ENCODE measurements around the gene MSRB3. TPM values are rescaled to one million over a fixed set of nuclear protein-coding genes. Genes with fewer than 3 reads are reported as not detected.

MSRB3 gene
- total RNA-seq, 1 donor from 2014 or later, result 52.5 TPM

GRCh38 chr12:65403188-65403587, 124.7 kb downstream of the MSRB3 start:
- no peak for DNase-seq (ENCODE audit: extremely low spot score in 2 of 2)
- intact Hi-C loops (cut with DNase I), result no loop called here
- no peaks in the 10 kb centered on the region for H3K36me3 ChIP-seq
- H3K4me1 ChIP-seq, result no peaks in the 10 kb centered on the region
- H3K4me3 ChIP-seq, result no peak overlapping the region
- H3K27ac ChIP-seq, result no peak overlapping the region
- TF ChIP-seq POLR2A (IDR thresholded peaks at IDR 0.05) (no peak), POLR2AphosphoS5 (IDR thresholded peaks at IDR 0.05; ENCODE audit: insufficient read depth in 1 of 2, low read depth in 1 of 2) (no peak)
- TF ChIP-seq, protein P1, sequence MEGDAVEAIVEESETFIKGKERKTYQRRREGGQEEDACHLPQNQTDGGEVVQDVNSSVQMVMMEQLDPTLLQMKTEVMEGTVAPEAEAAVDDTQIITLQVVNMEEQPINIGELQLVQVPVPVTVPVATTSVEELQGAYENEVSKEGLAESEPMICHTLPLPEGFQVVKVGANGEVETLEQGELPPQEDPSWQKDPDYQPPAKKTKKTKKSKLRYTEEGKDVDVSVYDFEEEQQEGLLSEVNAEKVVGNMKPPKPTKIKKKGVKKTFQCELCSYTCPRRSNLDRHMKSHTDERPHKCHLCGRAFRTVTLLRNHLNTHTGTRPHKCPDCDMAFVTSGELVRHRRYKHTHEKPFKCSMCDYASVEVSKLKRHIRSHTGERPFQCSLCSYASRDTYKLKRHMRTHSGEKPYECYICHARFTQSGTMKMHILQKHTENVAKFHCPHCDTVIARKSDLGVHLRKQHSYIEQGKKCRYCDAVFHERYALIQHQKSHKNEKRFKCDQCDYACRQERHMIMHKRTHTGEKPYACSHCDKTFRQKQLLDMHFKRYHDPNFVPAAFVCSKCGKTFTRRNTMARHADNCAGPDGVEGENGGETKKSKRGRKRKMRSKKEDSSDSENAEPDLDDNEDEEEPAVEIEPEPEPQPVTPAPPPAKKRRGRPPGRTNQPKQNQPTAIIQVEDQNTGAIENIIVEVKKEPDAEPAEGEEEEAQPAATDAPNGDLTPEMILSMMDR (IDR thresholded peaks at IDR 0.05), result no peak
- H3K27me3 ChIP-seq, result no peaks in the 10 kb centered on the region
- no peaks in the 10 kb centered on the region for H3K9me3 ChIP-seq

GRCh38 chr12:65407388-65408149, 129.1 kb downstream of the MSRB3 start:
- intact Hi-C loops (cut with DNase I), result no loop called here
- no peak for TF ChIP-seq POLR2A (IDR thresholded peaks at IDR 0.05)
- TF ChIP-seq, protein P1 (IDR thresholded peaks at IDR 0.05), result no peak
- no peak for TF ChIP-seq POLR2AphosphoS5 (IDR thresholded peaks at IDR 0.05; ENCODE audit: insufficient read depth in 1 of 2, low read depth in 1 of 2)
- H3K27me3 ChIP-seq, result no peaks in the 10 kb centered on the region
- DNase-seq (ENCODE audit: extremely low spot score in 2 of 2), result no peak
- H3K27ac ChIP-seq, result no peak overlapping the region
- no peak overlapping the region for H3K4me3 ChIP-seq
- no peaks in the 10 kb centered on the region for H3K9me3 ChIP-seq
- no peaks in the 10 kb centered on the region for H3K36me3 ChIP-seq
- no peaks in the 10 kb centered on the region for H3K4me1 ChIP-seq

DNA sequence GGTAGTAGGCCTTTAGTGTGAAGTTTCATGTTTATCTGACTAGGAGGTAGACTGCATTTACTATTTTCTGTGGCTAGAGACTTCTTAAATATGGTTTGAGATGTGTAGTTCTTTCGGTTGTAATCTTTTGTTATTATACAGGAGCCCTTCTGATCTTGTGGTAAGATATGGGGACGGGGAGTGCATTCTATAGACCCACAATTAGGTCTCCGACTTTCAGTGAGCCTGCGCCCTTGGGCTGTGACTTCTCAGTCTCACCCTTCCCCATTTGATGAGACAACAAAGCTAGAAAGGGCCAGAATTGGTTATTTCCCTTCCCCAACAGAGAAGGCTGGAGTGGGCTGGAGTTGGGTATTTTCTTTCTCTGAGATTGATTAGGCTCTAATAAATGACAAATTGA, 130.0 kb downstream of the MSRB3 start:
- H3K4me1 ChIP-seq, result no peaks in the 10 kb centered on the region
- no peak overlapping the region for H3K4me3 ChIP-seq
- H3K9me3 ChIP-seq, result no peaks in the 10 kb centered on the region
- DNase-seq (ENCODE audit: extremely low spot score in 2 of 2), result no peak
- H3K36me3 ChIP-seq, result no peaks in the 10 kb centered on the region
- TF ChIP-seq, protein P1 (IDR thresholded peaks at IDR 0.05), result no peak
- no peak for TF ChIP-seq POLR2A (IDR thresholded peaks at IDR 0.05)
- no peak for TF ChIP-seq POLR2AphosphoS5 (IDR thresholded peaks at IDR 0.05; ENCODE audit: insufficient read depth in 1 of 2, low read depth in 1 of 2)
- no peak overlapping the region for H3K27ac ChIP-seq
- H3K27me3 ChIP-seq, result no peaks in the 10 kb centered on the region
- intact Hi-C loops (cut with DNase I), result no loop called here

DNA sequence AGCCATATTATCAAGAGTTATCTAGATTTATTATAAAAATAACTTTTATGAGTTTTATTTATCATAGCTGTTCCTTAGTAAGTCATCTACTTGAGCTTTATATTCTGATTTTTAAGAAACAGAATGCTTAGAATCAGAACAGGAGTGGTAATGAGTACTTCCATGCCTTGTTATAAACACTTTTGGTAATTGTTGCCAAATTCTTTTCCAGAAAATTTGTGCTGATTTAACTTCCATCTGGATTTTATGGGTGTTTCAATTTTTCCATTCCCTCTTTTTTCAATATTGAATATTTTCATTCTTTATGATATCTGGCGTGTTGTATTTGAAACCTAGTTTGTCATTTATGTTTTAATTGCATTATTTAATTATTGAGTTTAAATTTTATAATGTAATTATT, 131.2 kb downstream of the MSRB3 start:
- DNase-seq (ENCODE audit: extremely low spot score in 2 of 2), result no peak
- Histone ChIP-seq H3K9me3 (no peaks in the 10 kb centered on the region), H3K4me1 (no peaks in the 10 kb centered on the region), H3K27me3 (no peaks in the 10 kb centered on the region), H3K27ac (no peak overlapping the region), H3K36me3 (no peaks in the 10 kb centered on the region), H3K4me3 (no peak overlapping the region)
- intact Hi-C loops (cut with DNase I), result no loop called here
- TF ChIP-seq POLR2AphosphoS5 (IDR thresholded peaks at IDR 0.05; ENCODE audit: insufficient read depth in 1 of 2, low read depth in 1 of 2), result no peak
- no peak for TF ChIP-seq POLR2A (IDR thresholded peaks at IDR 0.05)
- TF ChIP-seq, protein P1 (IDR thresholded peaks at IDR 0.05), result no peak

DNA sequence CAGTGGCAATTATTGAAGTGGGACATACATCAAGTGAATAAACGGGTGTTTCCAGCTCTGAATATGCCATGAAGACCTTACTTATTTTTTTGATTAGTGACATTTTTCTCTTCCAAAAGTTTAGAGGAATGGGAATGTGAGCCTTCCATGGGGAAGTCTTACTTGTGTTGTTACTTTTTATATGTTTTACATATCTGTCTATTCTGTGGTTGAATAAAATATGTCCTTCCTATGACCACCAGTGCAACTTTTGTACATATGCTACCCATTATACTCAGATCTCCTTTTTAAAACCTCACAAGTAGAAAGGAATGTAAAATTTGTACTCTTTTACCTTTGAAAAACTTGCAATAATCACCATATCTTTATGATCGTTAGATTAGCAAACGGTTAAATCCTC, 132.7 kb downstream of the MSRB3 start:
- no peak for DNase-seq (ENCODE audit: extremely low spot score in 2 of 2)
- no peaks in the 10 kb centered on the region for H3K9me3 ChIP-seq
- no peaks in the 10 kb centered on the region for H3K36me3 ChIP-seq
- intact Hi-C loops (cut with DNase I), result no loop called here
- no peak overlapping the region for H3K4me3 ChIP-seq
- no peaks in the 10 kb centered on the region for H3K27me3 ChIP-seq
- TF ChIP-seq POLR2A (IDR thresholded peaks at IDR 0.05), result no peak
- TF ChIP-seq POLR2AphosphoS5 (IDR thresholded peaks at IDR 0.05; ENCODE audit: insufficient read depth in 1 of 2, low read depth in 1 of 2), result no peak
- TF ChIP-seq, protein P1 (IDR thresholded peaks at IDR 0.05), result no peak
- H3K4me1 ChIP-seq, result no peaks in the 10 kb centered on the region
- H3K27ac ChIP-seq, result no peak overlapping the region
